ENCODE results near the gene FBN2. TPM values are rescaled to one million over a fixed set of nuclear protein-coding genes. Genes with fewer than 3 reads are reported as not detected.
A peak's percentile ranks its signal among the peaks of the same experiment; 100 is the strongest.

The FBN2 gene
- total RNA-seq, 6 experiments from 2014 or later: 174 to 272 (median 186) TPM

DNA sequence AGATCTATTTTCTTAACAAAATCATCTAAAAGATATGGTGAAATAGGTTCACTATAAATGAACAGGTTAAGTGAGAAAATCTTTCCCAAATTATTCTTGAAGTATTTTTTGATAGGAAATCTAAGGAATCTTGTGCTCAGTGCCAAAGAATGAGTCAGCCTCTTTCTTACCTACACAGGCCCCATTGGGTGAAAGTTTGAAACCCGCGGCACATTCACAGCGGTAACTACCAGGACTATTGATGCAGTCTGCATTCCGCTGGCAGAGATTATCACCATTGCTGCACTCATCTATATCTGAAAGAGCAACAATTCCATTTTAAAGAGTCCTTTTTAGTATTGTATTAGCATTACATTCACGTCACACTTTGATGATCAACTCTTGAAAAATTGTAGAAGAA is 232.7 kb downstream of the FBN2 start:
- no peak overlapping the region for H3K4me3 Mint-ChIP-seq
- H3K27me3 Mint-ChIP-seq (ENCODE audit: insufficient read depth): no peaks in the 10 kb centered on the region; the same call in 1 of the 2 replicates
- H3K36me3 Mint-ChIP-seq (ENCODE audit: low read depth): peaks cover 16% of the 10 kb centered on the region
- TF ChIP-seq, protein P1, sequence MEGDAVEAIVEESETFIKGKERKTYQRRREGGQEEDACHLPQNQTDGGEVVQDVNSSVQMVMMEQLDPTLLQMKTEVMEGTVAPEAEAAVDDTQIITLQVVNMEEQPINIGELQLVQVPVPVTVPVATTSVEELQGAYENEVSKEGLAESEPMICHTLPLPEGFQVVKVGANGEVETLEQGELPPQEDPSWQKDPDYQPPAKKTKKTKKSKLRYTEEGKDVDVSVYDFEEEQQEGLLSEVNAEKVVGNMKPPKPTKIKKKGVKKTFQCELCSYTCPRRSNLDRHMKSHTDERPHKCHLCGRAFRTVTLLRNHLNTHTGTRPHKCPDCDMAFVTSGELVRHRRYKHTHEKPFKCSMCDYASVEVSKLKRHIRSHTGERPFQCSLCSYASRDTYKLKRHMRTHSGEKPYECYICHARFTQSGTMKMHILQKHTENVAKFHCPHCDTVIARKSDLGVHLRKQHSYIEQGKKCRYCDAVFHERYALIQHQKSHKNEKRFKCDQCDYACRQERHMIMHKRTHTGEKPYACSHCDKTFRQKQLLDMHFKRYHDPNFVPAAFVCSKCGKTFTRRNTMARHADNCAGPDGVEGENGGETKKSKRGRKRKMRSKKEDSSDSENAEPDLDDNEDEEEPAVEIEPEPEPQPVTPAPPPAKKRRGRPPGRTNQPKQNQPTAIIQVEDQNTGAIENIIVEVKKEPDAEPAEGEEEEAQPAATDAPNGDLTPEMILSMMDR (IDR thresholded peaks at IDR 0.05): no peak
- no peak overlapping the region for H3K27ac Mint-ChIP-seq
- H3K9me3 Mint-ChIP-seq: no peaks in the 10 kb centered on the region
- DNase-seq: no peak
- H3K4me1 Mint-ChIP-seq (ENCODE audit: low read depth): no peaks in the 10 kb centered on the region; the same call in 1 of the 2 replicates

- DNase-seq: peak; percentile 3
- Mint-ChIP-seq H3K36me3 (ENCODE audit: low read depth) (peaks cover 16% of the 10 kb centered on the region), H3K4me3 (no peak overlapping the region)
Measured at GRCh38 chr5:128304791-128305190, 233.3 kb downstream of the FBN2 start.

GRCh38 chr5:128304088-128304487 is 234.0 kb downstream of the FBN2 start:
- no peak overlapping the region for H3K27ac Mint-ChIP-seq
- H3K9me3 Mint-ChIP-seq: no peaks in the 10 kb centered on the region
- no peaks in the 10 kb centered on the region; the same call in 1 of the 2 replicates for H3K4me1 Mint-ChIP-seq (ENCODE audit: low read depth)
- TF ChIP-seq, protein P1 (IDR thresholded peaks at IDR 0.05): no peak
- no peak overlapping the region for H3K4me3 Mint-ChIP-seq
- no peaks in the 10 kb centered on the region; the same call in 1 of the 2 replicates for H3K27me3 Mint-ChIP-seq (ENCODE audit: insufficient read depth)
- H3K36me3 Mint-ChIP-seq (ENCODE audit: low read depth): peaks cover 16% of the 10 kb centered on the region
- DNase-seq: peak; percentile 38

More at GRCh38 chr5:128304791-128305190, 233.3 kb downstream of the FBN2 start:
- H3K27me3 Mint-ChIP-seq (ENCODE audit: insufficient read depth): no peaks in the 10 kb centered on the region; the same call in 1 of the 2 replicates
- H3K27ac Mint-ChIP-seq: 0 out of 2 replicates have a peak overlapping the region, but pooled peaks have one; percentile 13
- no peaks in the 10 kb centered on the region; the same call in 1 of the 2 replicates for H3K4me1 Mint-ChIP-seq (ENCODE audit: low read depth)
- no peaks in the 10 kb centered on the region for H3K9me3 Mint-ChIP-seq
- TF ChIP-seq, protein P1 (IDR thresholded peaks at IDR 0.05): no peak

GRCh38 chr5:128303593-128303992 is 234.5 kb downstream of the FBN2 start:
- H3K4me3 Mint-ChIP-seq: no peak overlapping the region
- TF ChIP-seq, protein P1 (IDR thresholded peaks at IDR 0.05): no peak
- H3K27ac Mint-ChIP-seq: no peak overlapping the region
- peaks cover 16% of the 10 kb centered on the region for H3K36me3 Mint-ChIP-seq (ENCODE audit: low read depth)
- H3K9me3 Mint-ChIP-seq: no peaks in the 10 kb centered on the region
- H3K27me3 Mint-ChIP-seq (ENCODE audit: insufficient read depth): no peaks in the 10 kb centered on the region; the same call in 1 of the 2 replicates
- no peak for DNase-seq
- H3K4me1 Mint-ChIP-seq (ENCODE audit: low read depth): no peaks in the 10 kb centered on the region; the same call in 1 of the 2 replicates

- no peak overlapping the region for H3K27ac Mint-ChIP-seq
- H3K4me1 Mint-ChIP-seq (ENCODE audit: low read depth): no peaks in the 10 kb centered on the region; the same call in 1 of the 2 replicates
- no peak overlapping the region for H3K4me3 Mint-ChIP-seq
- no peak for DNase-seq
- peaks cover 19% of the 10 kb centered on the region for H3K36me3 Mint-ChIP-seq (ENCODE audit: low read depth)
- H3K27me3 Mint-ChIP-seq (ENCODE audit: insufficient read depth): no peaks in the 10 kb centered on the region; the same call in 1 of the 2 replicates
- no peaks in the 10 kb centered on the region for H3K9me3 Mint-ChIP-seq
- TF ChIP-seq, protein P1 (IDR thresholded peaks at IDR 0.05): no peak
Measured at GRCh38 chr5:128300181-128300580, 237.9 kb downstream of the FBN2 start.

Measured in HFFc6 (cell line).